Prostate gland (tissue), 2 donors: ENCODE results near the gene ACTN1.

Source experiments
- CTCF ChIP-seq, 4 experiments: fragments of 200-600 bp in 2 of 4; fragments of 450-650 bp in 2 of 4; sonication (generic) in 2 of 4; IDR thresholded peaks; 1 replicate in 3 of 4; 2 replicates in 1 of 4; pipeline ENCODE4 v1.5.1; 2016 to 2019; ENCODE audit warnings: antibody characterized with exemption in 4 of 4, mild to moderate bottlenecking in 2 of 4, moderate library complexity in 2 of 4
- POLR2A ChIP-seq: fragments of 450-650 bp; IDR thresholded peaks from one replicate; pipeline ENCODE4 v1.6.1; 2016; ENCODE audit warnings: antibody characterized with exemption, mild to moderate bottlenecking

GRCh38 chr14:68825729-68826128 lies 153.4 kb downstream of the ACTN1 start:
- TF ChIP-seq CTCF (IDR thresholded peaks at IDR 0.05) (no peak), POLR2A (no peak)
